Activated T-cell treated with anti-CD3 and anti-CD28 coated beads, Interleukin-2, amount 50 U/mL, for 24 hours (primary cell): ENCODE results near the gene BCCIP.

ENCODE experiments used
- DNase-seq: peaks from one replicate; pipeline ENCODE4 v3.0.0-alpha.2; 2020
- H3K27ac Mint-ChIP-seq: 2 replicates; pipeline ENCODE4 v1.8.0; 2020; ENCODE audit warnings: mild to moderate bottlenecking, mixed read lengths
- H3K27me3 Mint-ChIP-seq: 2 replicates; pipeline ENCODE4 v1.8.0; 2020; ENCODE audit warnings: mixed read lengths
- H3K36me3 Mint-ChIP-seq: 2 replicates; pipeline ENCODE4 v1.8.0; 2020; ENCODE audit warnings: low read depth, mixed read lengths
- H3K4me1 Mint-ChIP-seq: 2 replicates; pipeline ENCODE4 v1.8.0; 2020; ENCODE audit warnings: low read depth, mixed read lengths
- H3K4me3 Mint-ChIP-seq: 2 replicates; pipeline ENCODE4 v1.8.0; 2020; ENCODE audit warnings: mild to moderate bottlenecking, moderate library complexity, mixed read lengths
- H3K9me3 Mint-ChIP-seq: 2 replicates; pipeline ENCODE4 v1.8.0; 2020; ENCODE audit warnings: mixed read lengths

BCCIP gene

GRCh38 chr10:125822878-125823662, at the start of gene BCCIP, which contains the start of gene UROS:
BCCIP (plus strand) TSS chr10:125823546; CDS start chr10:125823558, 12 bp downstream.
UROS (minus strand) TSS chr10:125823258; CDS start chr10:125816499, 6,759 bp downstream.
- Mint-ChIP-seq H3K4me1 (peaks cover 25% of the 10 kb centered on the region), H3K36me3 (peaks cover 5% of the 10 kb centered on the region), H3K27me3 (no peaks in the 10 kb centered on the region), H3K9me3 (no peaks in the 10 kb centered on the region), H3K27ac (peak within 1 kb of the TSS; percentile 88), H3K4me3 (no peak within 1 kb of the TSS)
- DNase-seq, result peak; percentile 93

GRCh38 chr10:125773687-125774543, 49.4 kb upstream of the BCCIP start:
- H3K9me3 Mint-ChIP-seq, result no peaks in the 10 kb centered on the region
- H3K27me3 Mint-ChIP-seq, result peaks cover 9% of the 10 kb centered on the region
- H3K27ac Mint-ChIP-seq, result no peak overlapping the region
- no peak overlapping the region for H3K4me3 Mint-ChIP-seq
- no peaks in the 10 kb centered on the region for H3K4me1 Mint-ChIP-seq
- H3K36me3 Mint-ChIP-seq, result peaks cover 8% of the 10 kb centered on the region
- DNase-seq, result no peak

- H3K27me3 Mint-ChIP-seq, result peaks cover 9% of the 10 kb centered on the region
- no peaks in the 10 kb centered on the region for H3K4me1 Mint-ChIP-seq
- no peak overlapping the region for H3K27ac Mint-ChIP-seq
- peaks cover under 1% of the 10 kb centered on the region for H3K36me3 Mint-ChIP-seq
- H3K4me3 Mint-ChIP-seq, result no peak overlapping the region
- DNase-seq, result no peak
- H3K9me3 Mint-ChIP-seq, result no peaks in the 10 kb centered on the region
Observed at GRCh38 chr10:125774581-125775191, 48.7 kb upstream of the BCCIP start.

GRCh38 chr10:125775491-125776106, 47.7 kb upstream of the BCCIP start, which contains the start of gene MMP21:
MMP21 (minus strand) TSS chr10:125775821; CDS start chr10:125775821, 0 bp downstream.
- H3K4me3 Mint-ChIP-seq, result no peak within 1 kb of the TSS
- peaks cover 9% of the 10 kb centered on the region for H3K27me3 Mint-ChIP-seq
- DNase-seq, result no peak
- H3K36me3 Mint-ChIP-seq, result no peaks in the 10 kb centered on the region
- no peaks in the 10 kb centered on the region for H3K9me3 Mint-ChIP-seq
- no peaks in the 10 kb centered on the region for H3K4me1 Mint-ChIP-seq
- H3K27ac Mint-ChIP-seq, result no peak within 1 kb of the TSS

GRCh38 chr10:125777806-125778205, 45.5 kb upstream of the BCCIP start:
- no peaks in the 10 kb centered on the region for H3K4me1 Mint-ChIP-seq
- no peaks in the 10 kb centered on the region for H3K9me3 Mint-ChIP-seq

GRCh38 chr10:125778556-125778955, 44.8 kb upstream of the BCCIP start:
- no peak for DNase-seq
- no peaks in the 10 kb centered on the region for H3K4me1 Mint-ChIP-seq
- H3K36me3 Mint-ChIP-seq, result no peaks in the 10 kb centered on the region
- H3K27me3 Mint-ChIP-seq, result peaks cover 9% of the 10 kb centered on the region
- no peak overlapping the region for H3K4me3 Mint-ChIP-seq
- no peaks in the 10 kb centered on the region for H3K9me3 Mint-ChIP-seq
- no peak overlapping the region for H3K27ac Mint-ChIP-seq

More at GRCh38 chr10:125777806-125778205, 45.5 kb upstream of the BCCIP start:
- H3K27ac Mint-ChIP-seq, result no peak overlapping the region
- no peak for DNase-seq
- no peak overlapping the region for H3K4me3 Mint-ChIP-seq
- H3K36me3 Mint-ChIP-seq, result no peaks in the 10 kb centered on the region
- peaks cover 9% of the 10 kb centered on the region for H3K27me3 Mint-ChIP-seq

- Mint-ChIP-seq H3K4me1 (no peaks in the 10 kb centered on the region), H3K27ac (no peak overlapping the region), H3K27me3 (peaks cover 9% of the 10 kb centered on the region), H3K4me3 (no peak overlapping the region), H3K9me3 (no peaks in the 10 kb centered on the region), H3K36me3 (no peaks in the 10 kb centered on the region)
- DNase-seq, result no peak
Observed at GRCh38 chr10:125779403-125780327, 43.7 kb upstream of the BCCIP start.

- DNase-seq, result no peak
- Mint-ChIP-seq H3K27me3 (peaks cover 9% of the 10 kb centered on the region), H3K9me3 (no peaks in the 10 kb centered on the region), H3K27ac (no peak overlapping the region), H3K36me3 (no peaks in the 10 kb centered on the region), H3K4me1 (no peaks in the 10 kb centered on the region), H3K4me3 (no peak overlapping the region)
Observed at GRCh38 chr10:125781374-125781773, 42.0 kb upstream of the BCCIP start.

- no peak overlapping the region for H3K27ac Mint-ChIP-seq
- H3K9me3 Mint-ChIP-seq, result no peaks in the 10 kb centered on the region
- no peak for DNase-seq
- H3K27me3 Mint-ChIP-seq, result peaks cover 9% of the 10 kb centered on the region
- peaks cover 4% of the 10 kb centered on the region for H3K4me1 Mint-ChIP-seq
- H3K4me3 Mint-ChIP-seq, result no peak overlapping the region
- peaks cover under 1% of the 10 kb centered on the region for H3K36me3 Mint-ChIP-seq
Observed at GRCh38 chr10:125782054-125782453, 41.3 kb upstream of the BCCIP start.

GRCh38 chr10:125782616-125783015, 40.7 kb upstream of the BCCIP start:
- no peak for DNase-seq
- Mint-ChIP-seq H3K27me3 (peaks cover 4% of the 10 kb centered on the region), H3K4me1 (peaks cover 9% of the 10 kb centered on the region), H3K9me3 (no peaks in the 10 kb centered on the region), H3K4me3 (no peak overlapping the region), H3K36me3 (peaks cover 3% of the 10 kb centered on the region), H3K27ac (no peak overlapping the region)

GRCh38 chr10:125783408-125783807, 39.9 kb upstream of the BCCIP start:
- Mint-ChIP-seq H3K27me3 (no peaks in the 10 kb centered on the region), H3K4me1 (peaks cover 17% of the 10 kb centered on the region), H3K36me3 (peaks cover 7% of the 10 kb centered on the region), H3K27ac (no peak overlapping the region), H3K9me3 (no peaks in the 10 kb centered on the region), H3K4me3 (no peak overlapping the region)
- DNase-seq, result no peak

- Mint-ChIP-seq H3K9me3 (no peaks in the 10 kb centered on the region), H3K27ac (no peak overlapping the region), H3K4me3 (no peak overlapping the region), H3K27me3 (no peaks in the 10 kb centered on the region), H3K36me3 (peaks cover 13% of the 10 kb centered on the region), H3K4me1 (peaks cover 23% of the 10 kb centered on the region)
- no peak for DNase-seq
Observed at GRCh38 chr10:125783957-125784356, 39.4 kb upstream of the BCCIP start.

- no peak for DNase-seq
- no peaks in the 10 kb centered on the region for H3K9me3 Mint-ChIP-seq
- no peaks in the 10 kb centered on the region for H3K27me3 Mint-ChIP-seq
- no peak overlapping the region for H3K27ac Mint-ChIP-seq
- no peak overlapping the region for H3K4me3 Mint-ChIP-seq
- peaks cover 24% of the 10 kb centered on the region for H3K36me3 Mint-ChIP-seq
- peaks cover 28% of the 10 kb centered on the region for H3K4me1 Mint-ChIP-seq
Observed at GRCh38 chr10:125785791-125786190, 37.6 kb upstream of the BCCIP start.
